GM23338 (cell line): ENCODE results near the gene PLBD2. TPM values are rescaled to one million over a fixed set of nuclear protein-coding genes. Genes with fewer than 3 reads are reported as not detected.

ENCODE experiments used
- ATAC-seq: fragments of 200-7000 bp; cut with Tn5 transposase; 3 replicates; pipeline ENCODE4 v1.9.1; 2020
- DNase-seq: peaks from one replicate; pipeline ENCODE4 v3.0.0-alpha.2; 2015; ENCODE audit warnings: low spot score
- H2AFZ ChIP-seq: fragments of 200-600 bp; sonication (generic); 2 replicates; pipeline ENCODE4 v1.8.0; 2016; ENCODE audit warnings: antibody characterized with exemption, mild to moderate bottlenecking, moderate library complexity
- H3F3A ChIP-seq: fragments of 200-600 bp; sonication (generic); replicated peaks from 2 replicates; pipeline ENCODE4 v1.8.0; 2017; ENCODE audit warnings: antibody characterized with exemption, mixed run types, low read depth
- H3K27ac ChIP-seq: fragments of 200-600 bp; sonication (generic); 2 replicates; pipeline ENCODE4 v1.6.1; 2016; ENCODE audit warnings: low read depth
- H3K27me3 ChIP-seq: fragments of 200-600 bp; sonication (generic); 2 replicates; pipeline ENCODE4 v1.8.0; 2016; ENCODE audit warnings: mild to moderate bottlenecking, mixed run types, moderate library complexity; ENCODE audit not compliant: insufficient read depth
- H3K36me3 ChIP-seq: fragments of 200-600 bp; sonication (generic); 2 replicates; pipeline ENCODE4 v1.8.0; 2016; ENCODE audit warnings: mild to moderate bottlenecking; ENCODE audit not compliant: insufficient read depth
- H3K4me1 ChIP-seq: fragments of 200-600 bp; sonication (generic); 2 replicates; pipeline ENCODE4 v1.8.0; 2016; ENCODE audit warnings: mild to moderate bottlenecking, moderate library complexity; ENCODE audit not compliant: insufficient read depth
- H3K4me2 ChIP-seq: fragments of 200-600 bp; sonication (generic); 2 replicates; pipeline ENCODE4 v1.7.1; 2017; ENCODE audit warnings: mixed run types
- H3K4me3 ChIP-seq: fragments of 200-600 bp; sonication (generic); 2 replicates; pipeline ENCODE4 v1.6.1; 2016; ENCODE audit warnings: mixed run types
- H3K79me2 ChIP-seq: fragments of 200-600 bp; sonication (generic); replicated peaks from 2 replicates; pipeline ENCODE4 v1.8.0; 2017; ENCODE audit warnings: mild to moderate bottlenecking; ENCODE audit not compliant: insufficient read depth
- H3K9me2 ChIP-seq: fragments of 200-600 bp; sonication (generic); 2 replicates; pipeline ENCODE4 v1.8.0; 2017; ENCODE audit not compliant: insufficient read depth
- H4K20me1 ChIP-seq: fragments of 200-600 bp; sonication (generic); replicated peaks from 2 replicates; pipeline ENCODE4 v1.8.0; 2017; ENCODE audit warnings: mild to moderate bottlenecking; ENCODE audit not compliant: insufficient read depth
- H3K27ac Mint-ChIP-seq: 2 replicates; pipeline ENCODE4 v1.8.0; 2020; ENCODE audit warnings: inconsistent platforms, mild to moderate bottlenecking, moderate library complexity, mixed read lengths
- H3K27me3 Mint-ChIP-seq: 3 replicates; pipeline ENCODE4 v1.8.0; 2022; ENCODE audit warnings: low read depth, mild to moderate bottlenecking, moderate library complexity, mixed read lengths, inconsistent platforms; ENCODE audit not compliant: insufficient read depth, poor library complexity
- H3K36me3 Mint-ChIP-seq: 3 replicates; pipeline ENCODE4 v1.8.0; 2021; ENCODE audit warnings: low read depth, mild to moderate bottlenecking, inconsistent platforms, moderate library complexity, mixed read lengths
- H3K4me1 Mint-ChIP-seq: 3 replicates; pipeline ENCODE4 v1.8.0; 2020; ENCODE audit warnings: mild to moderate bottlenecking, inconsistent platforms, mixed read lengths
- H3K4me3 Mint-ChIP-seq: 3 replicates; pipeline ENCODE4 v1.8.0; 2021; ENCODE audit warnings: moderate library complexity, mild to moderate bottlenecking, inconsistent platforms, mixed read lengths
- H3K9me3 Mint-ChIP-seq: 3 replicates; pipeline ENCODE4 v1.8.0; 2020; ENCODE audit warnings: moderate library complexity, mild to moderate bottlenecking, inconsistent platforms, mixed read lengths
- CREB1 ChIP-seq: fragments of 250-450 bp; sonication (Bioruptor Pico); IDR thresholded peaks from 2 replicates; pipeline ENCODE4 v1.5.0; 2020; ENCODE audit warnings: low read depth, mild to moderate bottlenecking, moderate library complexity
- EZH2 ChIP-seq: fragments of 200-600 bp; sonication (generic); IDR thresholded peaks from one replicate; pipeline ENCODE4 v1.8.0; 2017; ENCODE audit warnings: antibody characterized with exemption, mild to moderate bottlenecking, low read depth; ENCODE audit not compliant: unreplicated experiment
- EZH2phosphoT487 ChIP-seq: fragments of 200-600 bp; sonication (generic); IDR thresholded peaks from one replicate; pipeline ENCODE4 v1.8.1; 2018; ENCODE audit warnings: antibody characterized with exemption; ENCODE audit not compliant: unreplicated experiment
- JUNB ChIP-seq: IDR thresholded peaks from one replicate; pipeline ENCODE4 v1.6.1; 2016; ENCODE audit warnings: antibody characterized with exemption; ENCODE audit not compliant: unreplicated experiment
- NANOG ChIP-seq: IDR thresholded peaks from 2 replicates; pipeline ENCODE4 v1.6.1; 2016; ENCODE audit warnings: antibody characterized with exemption, borderline replicate concordance
- POLR2AphosphoS5 ChIP-seq: IDR thresholded peaks from 2 replicates; pipeline ENCODE4 v1.6.1; 2016; ENCODE audit warnings: antibody characterized with exemption, low read depth
- ZNF114 ChIP-seq: fragments of 250-450 bp; sonication (Bioruptor Pico); IDR thresholded peaks from 2 replicates; pipeline ENCODE4 v1.5.0; 2020; ENCODE audit warnings: mild to moderate bottlenecking, moderate library complexity
- polyA plus RNA-seq: library from polyadenylated mRNA; unstranded; fragments of >200 nt; fragmentation: Nextera tagmentation; extraction: Ambion mirVana; gene quantifications from 2 replicates; pipeline ENCODE4 v1.2.1, GENCODE V29; 2016
- total RNA-seq: library from RNA; depleted of rRNA; stranded (reverse); fragments of >200 nt; shearing (Covaris generic); gene quantifications from 2 replicates; pipeline ENCODE4 v1.2.3, GENCODE V29; 2014
- TF ChIP-seq, protein P1 (sequence below): IDR thresholded peaks from one replicate; pipeline ENCODE4 v1.6.1; 2018; ENCODE audit warnings: antibody characterized with exemption; ENCODE audit not compliant: unreplicated experiment
- TF ChIP-seq, protein P2 (sequence below): IDR thresholded peaks from 2 replicates; pipeline ENCODE4 v1.6.1; 2016; ENCODE audit warnings: antibody characterized with exemption
- TF ChIP-seq, protein P3 (sequence below), 2 experiments: fragments of 200-600 bp in 1 of 2; sonication (generic) in 1 of 2; conservative IDR thresholded peaks; 2 replicates each; pipeline versions ENCODE4 v1.5.1 to v1.6.1; 2016 to 2017; ENCODE audit warnings: antibody characterized with exemption in 2 of 2, low read depth in 2 of 2, mild to moderate bottlenecking in 2 of 2, moderate library complexity in 1 of 2
- TF ChIP-seq, protein P4 (sequence below): fragments of 250-450 bp; sonication (Bioruptor Pico); IDR thresholded peaks from 2 replicates; pipeline ENCODE4 v1.5.0; 2020; ENCODE audit warnings: mild to moderate bottlenecking, moderate library complexity

The PLBD2 gene
- total and polyA plus RNA-seq, 2 experiments from 2014 or later, result 10.2 to 37.1 TPM

DNA sequence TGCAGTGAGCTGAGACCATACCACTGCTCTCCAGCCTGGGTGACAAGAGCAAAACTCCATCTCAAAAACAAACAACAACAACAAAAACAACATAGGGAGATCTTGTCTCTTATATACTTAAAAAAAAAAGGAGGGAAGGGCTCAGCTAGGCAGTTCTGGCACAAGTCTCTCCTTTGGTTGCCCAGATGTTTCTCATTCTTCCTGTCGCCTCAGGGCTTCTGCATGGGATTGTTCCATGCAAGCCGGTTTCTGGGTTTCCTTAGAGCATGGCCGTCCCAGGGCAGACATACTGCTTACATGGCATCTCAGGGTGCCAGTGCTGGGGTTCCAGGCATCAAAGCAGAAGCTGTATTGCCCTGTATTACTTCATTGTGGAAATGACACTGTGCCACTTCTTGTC, 18.3 kb upstream of the PLBD2 start:
- Histone ChIP-seq H4K20me1 (no peaks in the 10 kb centered on the region), H3F3A (no peaks in the 10 kb centered on the region), H3K79me2 (no peaks in the 10 kb centered on the region), H2AFZ (no peak overlapping the region), H3K27ac (no peak overlapping the region), H3K27me3 (no peaks in the 10 kb centered on the region), H3K36me3 (no peaks in the 10 kb centered on the region), H3K4me3 (no peak overlapping the region), H3K9me2 (no peaks in the 10 kb centered on the region), H3K4me2 (no peak overlapping the region), H3K4me1 (peaks cover 9% of the 10 kb centered on the region; the same call in 1 of the 2 replicates)
- H3K27me3 Mint-ChIP-seq, result peaks cover 8% of the 10 kb centered on the region
- TF ChIP-seq ZNF114 (no peak), EZH2phosphoT487 (no peak), NANOG (no peak), CREB1 (no peak), EZH2 (no peak), POLR2AphosphoS5 (no peak), JUNB (no peak)
- TF ChIP-seq, protein P1, sequence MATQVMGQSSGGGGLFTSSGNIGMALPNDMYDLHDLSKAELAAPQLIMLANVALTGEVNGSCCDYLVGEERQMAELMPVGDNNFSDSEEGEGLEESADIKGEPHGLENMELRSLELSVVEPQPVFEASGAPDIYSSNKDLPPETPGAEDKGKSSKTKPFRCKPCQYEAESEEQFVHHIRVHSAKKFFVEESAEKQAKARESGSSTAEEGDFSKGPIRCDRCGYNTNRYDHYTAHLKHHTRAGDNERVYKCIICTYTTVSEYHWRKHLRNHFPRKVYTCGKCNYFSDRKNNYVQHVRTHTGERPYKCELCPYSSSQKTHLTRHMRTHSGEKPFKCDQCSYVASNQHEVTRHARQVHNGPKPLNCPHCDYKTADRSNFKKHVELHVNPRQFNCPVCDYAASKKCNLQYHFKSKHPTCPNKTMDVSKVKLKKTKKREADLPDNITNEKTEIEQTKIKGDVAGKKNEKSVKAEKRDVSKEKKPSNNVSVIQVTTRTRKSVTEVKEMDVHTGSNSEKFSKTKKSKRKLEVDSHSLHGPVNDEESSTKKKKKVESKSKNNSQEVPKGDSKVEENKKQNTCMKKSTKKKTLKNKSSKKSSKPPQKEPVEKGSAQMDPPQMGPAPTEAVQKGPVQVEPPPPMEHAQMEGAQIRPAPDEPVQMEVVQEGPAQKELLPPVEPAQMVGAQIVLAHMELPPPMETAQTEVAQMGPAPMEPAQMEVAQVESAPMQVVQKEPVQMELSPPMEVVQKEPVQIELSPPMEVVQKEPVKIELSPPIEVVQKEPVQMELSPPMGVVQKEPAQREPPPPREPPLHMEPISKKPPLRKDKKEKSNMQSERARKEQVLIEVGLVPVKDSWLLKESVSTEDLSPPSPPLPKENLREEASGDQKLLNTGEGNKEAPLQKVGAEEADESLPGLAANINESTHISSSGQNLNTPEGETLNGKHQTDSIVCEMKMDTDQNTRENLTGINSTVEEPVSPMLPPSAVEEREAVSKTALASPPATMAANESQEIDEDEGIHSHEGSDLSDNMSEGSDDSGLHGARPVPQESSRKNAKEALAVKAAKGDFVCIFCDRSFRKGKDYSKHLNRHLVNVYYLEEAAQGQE, result no peak
- TF ChIP-seq, protein P2, sequence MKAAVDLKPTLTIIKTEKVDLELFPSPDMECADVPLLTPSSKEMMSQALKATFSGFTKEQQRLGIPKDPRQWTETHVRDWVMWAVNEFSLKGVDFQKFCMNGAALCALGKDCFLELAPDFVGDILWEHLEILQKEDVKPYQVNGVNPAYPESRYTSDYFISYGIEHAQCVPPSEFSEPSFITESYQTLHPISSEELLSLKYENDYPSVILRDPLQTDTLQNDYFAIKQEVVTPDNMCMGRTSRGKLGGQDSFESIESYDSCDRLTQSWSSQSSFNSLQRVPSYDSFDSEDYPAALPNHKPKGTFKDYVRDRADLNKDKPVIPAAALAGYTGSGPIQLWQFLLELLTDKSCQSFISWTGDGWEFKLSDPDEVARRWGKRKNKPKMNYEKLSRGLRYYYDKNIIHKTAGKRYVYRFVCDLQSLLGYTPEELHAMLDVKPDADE, result no peak
- ATAC-seq (no peak), DNase-seq (no peak)
- no peak overlapping the region for H3K4me3 Mint-ChIP-seq
- peaks cover 9% of the 10 kb centered on the region for H3K4me1 Mint-ChIP-seq
- no peak overlapping the region for H3K27ac Mint-ChIP-seq
- no peaks in the 10 kb centered on the region for H3K36me3 Mint-ChIP-seq
- no peaks in the 10 kb centered on the region; the same call in 1 of the 3 replicates for H3K9me3 Mint-ChIP-seq

DNA sequence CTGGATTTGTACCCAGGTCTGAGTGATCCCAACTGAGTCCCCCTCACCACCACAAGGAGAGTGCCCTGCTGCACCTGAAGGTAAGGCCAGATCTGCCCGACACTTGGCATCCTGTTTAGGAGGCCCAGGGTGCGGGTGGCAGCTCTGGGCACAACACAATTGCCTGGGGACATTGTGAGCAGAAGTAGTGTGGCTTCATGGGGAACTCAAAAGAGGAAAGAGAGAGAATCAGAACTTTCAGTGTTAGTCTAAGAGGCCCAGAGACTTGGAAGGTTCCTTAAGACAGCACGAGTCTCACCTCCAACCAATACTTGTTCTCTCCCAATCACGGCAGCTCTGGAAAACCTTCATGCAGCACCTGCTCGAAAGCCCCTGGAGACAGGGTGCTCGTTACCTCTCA, 16.9 kb upstream of the PLBD2 start:
- H3K27me3 Mint-ChIP-seq, result peaks cover 4% of the 10 kb centered on the region
- Histone ChIP-seq H3K27me3 (no peaks in the 10 kb centered on the region), H3K9me2 (no peaks in the 10 kb centered on the region), H2AFZ (no peak overlapping the region), H3K36me3 (no peaks in the 10 kb centered on the region), H3K4me2 (no peak overlapping the region), H3K79me2 (no peaks in the 10 kb centered on the region), H4K20me1 (no peaks in the 10 kb centered on the region), H3K4me1 (peaks cover 4% of the 10 kb centered on the region; the same call in 1 of the 2 replicates), H3K4me3 (no peak overlapping the region), H3K27ac (no peak overlapping the region), H3F3A (no peaks in the 10 kb centered on the region)
- no peak for DNase-seq
- no peak overlapping the region for H3K4me3 Mint-ChIP-seq
- H3K27ac Mint-ChIP-seq, result no peak overlapping the region
- ATAC-seq, result no peak
- H3K36me3 Mint-ChIP-seq, result no peaks in the 10 kb centered on the region
- H3K4me1 Mint-ChIP-seq, result peaks cover 5% of the 10 kb centered on the region
- H3K9me3 Mint-ChIP-seq, result no peaks in the 10 kb centered on the region; the same call in 1 of the 3 replicates
- TF ChIP-seq, protein P3, sequence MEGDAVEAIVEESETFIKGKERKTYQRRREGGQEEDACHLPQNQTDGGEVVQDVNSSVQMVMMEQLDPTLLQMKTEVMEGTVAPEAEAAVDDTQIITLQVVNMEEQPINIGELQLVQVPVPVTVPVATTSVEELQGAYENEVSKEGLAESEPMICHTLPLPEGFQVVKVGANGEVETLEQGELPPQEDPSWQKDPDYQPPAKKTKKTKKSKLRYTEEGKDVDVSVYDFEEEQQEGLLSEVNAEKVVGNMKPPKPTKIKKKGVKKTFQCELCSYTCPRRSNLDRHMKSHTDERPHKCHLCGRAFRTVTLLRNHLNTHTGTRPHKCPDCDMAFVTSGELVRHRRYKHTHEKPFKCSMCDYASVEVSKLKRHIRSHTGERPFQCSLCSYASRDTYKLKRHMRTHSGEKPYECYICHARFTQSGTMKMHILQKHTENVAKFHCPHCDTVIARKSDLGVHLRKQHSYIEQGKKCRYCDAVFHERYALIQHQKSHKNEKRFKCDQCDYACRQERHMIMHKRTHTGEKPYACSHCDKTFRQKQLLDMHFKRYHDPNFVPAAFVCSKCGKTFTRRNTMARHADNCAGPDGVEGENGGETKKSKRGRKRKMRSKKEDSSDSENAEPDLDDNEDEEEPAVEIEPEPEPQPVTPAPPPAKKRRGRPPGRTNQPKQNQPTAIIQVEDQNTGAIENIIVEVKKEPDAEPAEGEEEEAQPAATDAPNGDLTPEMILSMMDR (conservative IDR thresholded peaks at IDR 0.05; ENCODE audit: low read depth in 2 of 2), result no peak
- TF ChIP-seq, protein P4, sequence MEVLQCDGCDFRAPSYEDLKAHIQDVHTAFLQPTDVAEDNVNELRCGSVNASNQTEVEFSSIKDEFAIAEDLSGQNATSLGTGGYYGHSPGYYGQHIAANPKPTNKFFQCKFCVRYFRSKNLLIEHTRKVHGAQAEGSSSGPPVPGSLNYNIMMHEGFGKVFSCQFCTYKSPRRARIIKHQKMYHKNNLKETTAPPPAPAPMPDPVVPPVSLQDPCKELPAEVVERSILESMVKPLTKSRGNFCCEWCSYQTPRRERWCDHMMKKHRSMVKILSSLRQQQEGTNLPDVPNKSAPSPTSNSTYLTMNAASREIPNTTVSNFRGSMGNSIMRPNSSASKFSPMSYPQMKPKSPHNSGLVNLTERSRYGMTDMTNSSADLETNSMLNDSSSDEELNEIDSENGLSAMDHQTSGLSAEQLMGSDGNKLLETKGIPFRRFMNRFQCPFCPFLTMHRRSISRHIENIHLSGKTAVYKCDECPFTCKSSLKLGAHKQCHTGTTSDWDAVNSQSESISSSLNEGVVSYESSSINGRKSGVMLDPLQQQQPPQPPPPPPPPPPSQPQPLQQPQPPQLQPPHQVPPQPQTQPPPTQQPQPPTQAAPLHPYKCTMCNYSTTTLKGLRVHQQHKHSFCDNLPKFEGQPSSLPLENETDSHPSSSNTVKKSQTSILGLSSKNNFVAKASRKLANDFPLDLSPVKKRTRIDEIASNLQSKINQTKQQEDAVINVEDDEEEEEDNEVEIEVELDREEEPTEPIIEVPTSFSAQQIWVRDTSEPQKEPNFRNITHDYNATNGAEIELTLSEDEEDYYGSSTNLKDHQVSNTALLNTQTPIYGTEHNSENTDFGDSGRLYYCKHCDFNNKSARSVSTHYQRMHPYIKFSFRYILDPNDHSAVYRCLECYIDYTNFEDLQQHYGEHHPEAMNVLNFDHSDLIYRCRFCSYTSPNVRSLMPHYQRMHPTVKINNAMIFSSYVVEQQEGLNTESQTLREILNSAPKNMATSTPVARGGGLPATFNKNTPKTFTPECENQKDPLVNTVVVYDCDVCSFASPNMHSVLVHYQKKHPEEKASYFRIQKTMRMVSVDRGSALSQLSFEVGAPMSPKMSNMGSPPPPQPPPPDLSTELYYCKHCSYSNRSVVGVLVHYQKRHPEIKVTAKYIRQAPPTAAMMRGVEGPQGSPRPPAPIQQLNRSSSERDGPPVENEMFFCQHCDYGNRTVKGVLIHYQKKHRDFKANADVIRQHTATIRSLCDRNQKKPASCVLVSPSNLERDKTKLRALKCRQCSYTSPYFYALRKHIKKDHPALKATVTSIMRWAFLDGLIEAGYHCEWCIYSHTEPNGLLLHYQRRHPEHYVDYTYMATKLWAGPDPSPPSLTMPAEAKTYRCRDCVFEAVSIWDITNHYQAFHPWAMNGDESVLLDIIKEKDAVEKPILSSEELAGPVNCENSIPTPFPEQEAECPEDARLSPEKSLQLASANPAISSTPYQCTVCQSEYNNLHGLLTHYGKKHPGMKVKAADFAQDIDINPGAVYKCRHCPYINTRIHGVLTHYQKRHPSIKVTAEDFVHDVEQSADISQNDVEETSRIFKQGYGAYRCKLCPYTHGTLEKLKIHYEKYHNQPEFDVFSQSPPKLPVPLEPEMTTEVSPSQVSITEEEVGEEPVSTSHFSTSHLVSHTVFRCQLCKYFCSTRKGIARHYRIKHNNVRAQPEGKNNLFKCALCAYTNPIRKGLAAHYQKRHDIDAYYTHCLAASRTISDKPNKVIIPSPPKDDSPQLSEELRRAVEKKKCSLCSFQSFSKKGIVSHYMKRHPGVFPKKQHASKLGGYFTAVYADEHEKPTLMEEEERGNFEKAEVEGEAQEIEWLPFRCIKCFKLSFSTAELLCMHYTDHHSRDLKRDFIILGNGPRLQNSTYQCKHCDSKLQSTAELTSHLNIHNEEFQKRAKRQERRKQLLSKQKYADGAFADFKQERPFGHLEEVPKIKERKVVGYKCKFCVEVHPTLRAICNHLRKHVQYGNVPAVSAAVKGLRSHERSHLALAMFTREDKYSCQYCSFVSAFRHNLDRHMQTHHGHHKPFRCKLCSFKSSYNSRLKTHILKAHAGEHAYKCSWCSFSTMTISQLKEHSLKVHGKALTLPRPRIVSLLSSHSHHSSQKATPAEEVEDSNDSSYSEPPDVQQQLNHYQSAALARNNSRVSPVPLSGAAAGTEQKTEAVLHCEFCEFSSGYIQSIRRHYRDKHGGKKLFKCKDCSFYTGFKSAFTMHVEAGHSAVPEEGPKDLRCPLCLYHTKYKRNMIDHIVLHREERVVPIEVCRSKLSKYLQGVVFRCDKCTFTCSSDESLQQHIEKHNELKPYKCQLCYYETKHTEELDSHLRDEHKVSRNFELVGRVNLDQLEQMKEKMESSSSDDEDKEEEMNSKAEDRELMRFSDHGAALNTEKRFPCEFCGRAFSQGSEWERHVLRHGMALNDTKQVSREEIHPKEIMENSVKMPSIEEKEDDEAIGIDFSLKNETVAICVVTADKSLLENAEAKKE (CRISPR knock-in tag), result no peak
